ENCODE measurements around the gene RAB11A. TPM values are rescaled to one million over a fixed set of nuclear protein-coding genes. Genes with fewer than 3 reads are reported as not detected.

The RAB11A gene
- total and polyA plus RNA-seq, 2 donors (not counting 1 experiment from before 2014, with no cell fraction given), result 83.2 to 126 TPM

GRCh38 chr15:65912235-65912634 is 42.9 kb downstream of the RAB11A start:
- Histone ChIP-seq H2AFZ (ENCODE audit: insufficient read depth, low read depth, low read length, poor library complexity, severe bottlenecking) (no peak overlapping the region), H3K79me2 (ENCODE audit: control insufficient read depth, insufficient read depth, low read length) (peaks cover 5% of the 10 kb centered on the region), H4K20me1 (ENCODE audit: control insufficient read depth, insufficient read depth, low read length, poor library complexity, severe bottlenecking) (peaks cover 5% of the 10 kb centered on the region), H3K4me3 (ENCODE audit: control extremely low read depth in 1 of 5, extremely low read depth in 1 of 5, insufficient read depth in 1 of 5, low read depth in 2 of 5, low read length in 4 of 5) (no peak overlapping the region), H3K27me3 (replicated peaks in 1 of 4; ENCODE audit: control extremely low read depth in 1 of 4, control insufficient read depth in 3 of 4, insufficient read depth in 4 of 4, low read length in 3 of 4) (no peaks in the 10 kb centered on the region), H3K27ac (ENCODE audit: low read length in 2 of 2) (no peak overlapping the region), H3K4me1 (ENCODE audit: control insufficient read depth in 2 of 2, insufficient read depth in 2 of 2, low read length in 2 of 2) (peaks cover 26 to 27% of the 10 kb centered on the region in 2 donors), H3K9me3 (ENCODE audit: control extremely low read depth in 1 of 3, control insufficient read depth in 2 of 3, insufficient read depth in 1 of 3, low read length in 2 of 3) (no peaks in the 10 kb centered on the region), H3K4me2 (replicated peaks; ENCODE audit: low read depth, low read length, poor library complexity, severe bottlenecking) (no peak overlapping the region), H3K36me3 (replicated peaks in 1 of 2; ENCODE audit: control extremely low read depth in 1 of 2, control insufficient read depth in 1 of 2, extremely low read depth in 1 of 2, insufficient read depth in 2 of 2, low read length in 1 of 2) (peaks cover 0 to 13% of the 10 kb centered on the region in 2 experiments), H3K9ac (ENCODE audit: low read length) (no peak overlapping the region)
- DNase-seq (no peak), ATAC-seq (ENCODE audit: low read depth) (no peak)
- no peaks in the 10 kb centered on the region for H3K27me3 Mint-ChIP-seq
- ChIA-PET CTCF (interaction anchor here (0.8 kb wide), 1 partner anchor 57 kb away, joined by 5 read pairs; no protein-coding TSS in a partner anchor), POLR2A (interaction anchor here (0.5 kb wide), 2 partner anchors 88 to 439 kb away, joined by 3 read pairs; no protein-coding TSS in a partner anchor)
- TF ChIP-seq EZH2 (IDR thresholded peaks at IDR 0.05; ENCODE audit: borderline replicate concordance, insufficient read depth, low read depth, low read length, poor library complexity, severe bottlenecking), result no peak
- no peak for TF ChIP-seq CTCF (IDR thresholded peaks at IDR 0.05)
- intact Hi-C loops (cut with micrococcal nuclease), result no loop called here
- no peak overlapping the region for H3K4me3 Mint-ChIP-seq
- H3K9me3 Mint-ChIP-seq (ENCODE audit: insufficient read depth), result no peaks in the 10 kb centered on the region
- peaks cover 29% of the 10 kb centered on the region for H3K4me1 Mint-ChIP-seq
- WGBS (ENCODE audit: insufficient coverage), result 94% methylated on average over 2 of the region's 2 CpGs
- no peak overlapping the region for H3K27ac Mint-ChIP-seq

GRCh38 chr15:65913631-65914199 is 44.4 kb downstream of the RAB11A start:
- Histone ChIP-seq H3K79me2 (ENCODE audit: control insufficient read depth, insufficient read depth, low read length) (peaks cover 16% of the 10 kb centered on the region), H3K27ac (ENCODE audit: low read length in 2 of 2) (no peak overlapping the region), H3K4me3 (ENCODE audit: control extremely low read depth in 1 of 5, extremely low read depth in 1 of 5, insufficient read depth in 1 of 5, low read depth in 2 of 5, low read length in 4 of 5) (no peak overlapping the region), H3K9me3 (ENCODE audit: control extremely low read depth in 1 of 3, control insufficient read depth in 2 of 3, insufficient read depth in 1 of 3, low read length in 2 of 3) (no peaks in the 10 kb centered on the region), H3K36me3 (replicated peaks in 1 of 2; ENCODE audit: control extremely low read depth in 1 of 2, control insufficient read depth in 1 of 2, extremely low read depth in 1 of 2, insufficient read depth in 2 of 2, low read length in 1 of 2) (peaks cover 0 to 6% of the 10 kb centered on the region in 2 experiments), H3K27me3 (replicated peaks in 1 of 4; ENCODE audit: control extremely low read depth in 1 of 4, control insufficient read depth in 3 of 4, insufficient read depth in 4 of 4, low read length in 3 of 4) (no peaks in the 10 kb centered on the region), H3K4me1 (ENCODE audit: control insufficient read depth in 2 of 2, insufficient read depth in 2 of 2, low read length in 2 of 2) (peaks cover 41% of the 10 kb centered on the region in 2 donors), H3K4me2 (replicated peaks; ENCODE audit: low read depth, low read length, poor library complexity, severe bottlenecking) (no peak overlapping the region), H4K20me1 (ENCODE audit: control insufficient read depth, insufficient read depth, low read length, poor library complexity, severe bottlenecking) (peaks cover 5% of the 10 kb centered on the region), H2AFZ (ENCODE audit: insufficient read depth, low read depth, low read length, poor library complexity, severe bottlenecking) (no peak overlapping the region), H3K9ac (ENCODE audit: low read length) (no peak overlapping the region)
- Mint-ChIP-seq H3K4me3 (no peak overlapping the region), H3K27ac (no peak overlapping the region), H3K4me1 (peaks cover 43% of the 10 kb centered on the region), H3K27me3 (no peaks in the 10 kb centered on the region), H3K9me3 (ENCODE audit: insufficient read depth) (no peaks in the 10 kb centered on the region)
- ATAC-seq (ENCODE audit: low read depth), result no peak
- TF ChIP-seq EZH2 (IDR thresholded peaks at IDR 0.05; ENCODE audit: borderline replicate concordance, insufficient read depth, low read depth, low read length, poor library complexity, severe bottlenecking) (no peak), CTCF (IDR thresholded peaks at IDR 0.05) (no peak)
- no peak for DNase-seq
- 100% methylated on average over 8 of the region's 13 CpGs for WGBS (ENCODE audit: insufficient coverage)
- ChIA-PET CTCF (no interaction called here), POLR2A (no interaction called here)
- intact Hi-C loops (cut with micrococcal nuclease), result no loop called here
